Measurements from ENCODE around the gene KRTAP4-9.
"Not testable (repeated sequence)": the region's sequence is repeated elsewhere in the genome, so short reads cannot be mapped to it uniquely, and the experiment has no call there.

Gene KRTAP4-9

GRCh38 chr17:41105347-41105746 lies at the start of gene KRTAP4-9:
KRTAP4-9 (plus strand) TSS chr17:41105389; CDS start chr17:41105389, 0 bp downstream.
- DNase-seq (ENCODE audit: low read depth); H3K4me3 ChIP-seq (ENCODE audit: low read depth, low read length): not testable (repeated sequence)

- H3K4me3 ChIP-seq (ENCODE audit: low read depth, low read length), result no peak overlapping the region
- no peak for DNase-seq (ENCODE audit: low read depth)
- TF ChIP-seq, protein P1, sequence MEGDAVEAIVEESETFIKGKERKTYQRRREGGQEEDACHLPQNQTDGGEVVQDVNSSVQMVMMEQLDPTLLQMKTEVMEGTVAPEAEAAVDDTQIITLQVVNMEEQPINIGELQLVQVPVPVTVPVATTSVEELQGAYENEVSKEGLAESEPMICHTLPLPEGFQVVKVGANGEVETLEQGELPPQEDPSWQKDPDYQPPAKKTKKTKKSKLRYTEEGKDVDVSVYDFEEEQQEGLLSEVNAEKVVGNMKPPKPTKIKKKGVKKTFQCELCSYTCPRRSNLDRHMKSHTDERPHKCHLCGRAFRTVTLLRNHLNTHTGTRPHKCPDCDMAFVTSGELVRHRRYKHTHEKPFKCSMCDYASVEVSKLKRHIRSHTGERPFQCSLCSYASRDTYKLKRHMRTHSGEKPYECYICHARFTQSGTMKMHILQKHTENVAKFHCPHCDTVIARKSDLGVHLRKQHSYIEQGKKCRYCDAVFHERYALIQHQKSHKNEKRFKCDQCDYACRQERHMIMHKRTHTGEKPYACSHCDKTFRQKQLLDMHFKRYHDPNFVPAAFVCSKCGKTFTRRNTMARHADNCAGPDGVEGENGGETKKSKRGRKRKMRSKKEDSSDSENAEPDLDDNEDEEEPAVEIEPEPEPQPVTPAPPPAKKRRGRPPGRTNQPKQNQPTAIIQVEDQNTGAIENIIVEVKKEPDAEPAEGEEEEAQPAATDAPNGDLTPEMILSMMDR (conservative IDR thresholded peaks at IDR 0.05; ENCODE audit: low read depth, low read length), result no peak
These were observed 47.6 kb upstream of the KRTAP4-9 start for GRCh38 chr17:41057547-41057946.

DNA sequence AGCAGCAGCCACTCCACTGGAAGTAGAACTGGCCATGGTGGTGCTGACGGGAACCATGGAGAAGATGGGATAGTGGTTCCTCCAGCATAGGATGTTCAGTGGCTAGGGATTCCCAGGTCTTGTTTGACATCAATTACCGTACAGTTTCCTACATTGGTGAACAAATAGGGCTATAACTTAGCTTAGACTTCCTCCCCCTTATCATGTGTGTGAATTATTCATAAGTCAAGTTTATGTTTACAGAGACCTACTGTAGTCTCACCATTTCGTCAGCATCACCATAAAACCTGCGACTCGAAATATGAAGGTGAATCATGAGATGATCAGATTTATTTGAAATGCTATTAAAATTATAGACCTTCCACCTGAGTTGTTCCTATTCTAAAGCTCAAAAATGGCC lies 46.4 kb upstream of the KRTAP4-9 start:
- no peak overlapping the region for H3K4me3 ChIP-seq (ENCODE audit: low read depth, low read length)
- TF ChIP-seq, protein P1 (conservative IDR thresholded peaks at IDR 0.05; ENCODE audit: low read depth, low read length), result no peak
- no peak for DNase-seq (ENCODE audit: low read depth)

GRCh38 chr17:41059276-41060051 lies 45.7 kb upstream of the KRTAP4-9 start:
- H3K4me3 ChIP-seq (ENCODE audit: low read depth, low read length), result not testable (repeated sequence)
- peak; percentile 81 for DNase-seq (ENCODE audit: low read depth)

DNA sequence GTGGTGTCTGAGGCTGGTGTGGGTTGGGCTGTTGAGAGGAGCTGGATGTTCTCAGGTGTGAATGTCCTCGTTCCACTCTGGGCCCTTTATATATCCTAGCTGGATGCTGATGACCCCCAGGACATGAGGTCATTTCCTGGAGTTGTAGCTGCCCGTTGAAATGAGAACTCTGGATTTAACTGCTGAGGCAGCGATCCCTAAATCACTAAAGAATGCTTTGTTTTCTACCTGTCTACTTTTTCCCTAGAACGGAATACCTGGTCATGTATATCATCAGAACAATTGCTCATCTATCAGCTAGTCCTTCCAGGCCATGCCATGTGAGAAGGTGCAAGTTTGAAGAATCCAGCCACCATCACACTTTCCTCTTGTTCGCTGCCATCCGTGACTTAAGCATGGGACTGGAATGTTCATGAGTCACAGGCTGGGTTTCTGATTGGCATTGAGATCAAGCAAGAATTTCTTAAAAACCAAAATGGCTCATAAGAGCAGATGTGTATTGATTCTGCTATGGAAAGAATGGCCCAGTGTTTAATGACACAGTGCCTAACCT lies 45.1 kb upstream of the KRTAP4-9 start, which contains the start of gene KRTAP2-3:
Gene KRTAP2-3 (minus strand): TSS at position 63 of the 553 bp plus-strand sequence. CDS start 64 bp downstream, outside the sequence.
- TF ChIP-seq, protein P1 (conservative IDR thresholded peaks at IDR 0.05; ENCODE audit: low read depth, low read length), result no peak
- peak; percentile 84 for DNase-seq (ENCODE audit: low read depth)
- H3K4me3 ChIP-seq (ENCODE audit: low read depth, low read length), result no peak within 1 kb of the TSS

GRCh38 chr17:41061964-41062363 lies 43.2 kb upstream of the KRTAP4-9 start:
- DNase-seq (ENCODE audit: low read depth), result peak; percentile 93
- TF ChIP-seq, protein P1 (conservative IDR thresholded peaks at IDR 0.05; ENCODE audit: low read depth, low read length), result no peak
- no peak overlapping the region for H3K4me3 ChIP-seq (ENCODE audit: low read depth, low read length)

DNA sequence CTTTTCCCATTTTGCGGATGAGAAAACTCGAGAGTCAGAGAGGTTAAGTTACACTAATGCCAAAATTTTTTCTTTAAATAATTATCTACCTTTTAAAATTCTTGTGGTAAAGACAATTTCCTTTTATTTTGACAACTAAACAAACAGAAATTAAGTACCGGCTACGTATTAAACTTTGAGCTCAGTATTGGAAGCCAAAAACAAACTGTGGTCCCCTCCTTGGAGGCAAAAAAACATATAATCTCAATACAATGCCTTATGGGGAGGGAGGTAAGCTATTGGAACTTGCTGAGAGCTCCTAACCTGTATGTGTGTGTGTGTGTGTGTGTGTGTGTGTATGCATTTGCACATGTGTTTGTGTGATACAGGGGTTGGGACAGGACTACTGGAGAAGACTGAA lies 41.7 kb upstream of the KRTAP4-9 start:
- TF ChIP-seq, protein P1 (conservative IDR thresholded peaks at IDR 0.05; ENCODE audit: low read depth, low read length), result no peak
- no peak for DNase-seq (ENCODE audit: low read depth)
- no peak overlapping the region for H3K4me3 ChIP-seq (ENCODE audit: low read depth, low read length)

DNA sequence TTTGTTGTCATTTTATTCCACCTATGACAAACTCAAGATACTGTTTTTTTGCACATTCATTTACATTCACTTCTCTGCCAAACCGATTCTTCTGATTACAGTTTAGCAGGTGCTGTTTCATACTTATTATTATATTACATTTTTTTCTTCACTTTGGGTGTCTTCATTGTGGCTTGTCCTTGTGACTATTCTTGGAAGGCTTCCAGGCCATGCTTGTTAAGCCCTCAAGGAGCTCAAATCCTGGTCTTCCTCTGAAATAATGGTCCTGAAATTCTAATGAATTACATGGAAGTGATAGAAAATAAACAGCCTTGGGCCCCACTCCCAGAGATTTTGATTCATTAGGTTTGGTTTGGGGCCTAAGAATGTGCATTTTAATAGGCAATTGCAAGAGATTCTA lies 40.9 kb upstream of the KRTAP4-9 start:
- no peak for DNase-seq (ENCODE audit: low read depth)
- TF ChIP-seq, protein P1 (conservative IDR thresholded peaks at IDR 0.05; ENCODE audit: low read depth, low read length), result no peak

GRCh38 chr17:41065016-41065689 lies 40.0 kb upstream of the KRTAP4-9 start:
- H3K4me3 ChIP-seq (ENCODE audit: low read depth, low read length); DNase-seq (ENCODE audit: low read depth): not testable (repeated sequence)

More for the DNA sequence above, 40.9 kb upstream of the KRTAP4-9 start:
- H3K4me3 ChIP-seq (ENCODE audit: low read depth, low read length), result no peak overlapping the region

Measured in choroid plexus epithelial cell (primary cell).